Testis (tissue), 2 donors: Measurements from ENCODE around the gene TTC36.

Experiments
- CTCF ChIP-seq, 3 experiments: fragments of 450-650 bp in 2 of 3; fragments of 200-600 bp in 1 of 3; sonication (generic) in 1 of 3; IDR thresholded peaks; one replicate each; pipeline ENCODE4 v1.5.1; 2016 to 2019; ENCODE audit warnings: antibody characterized with exemption in 3 of 3, mild to moderate bottlenecking in 2 of 3, moderate library complexity in 1 of 3
- POLR2A ChIP-seq: fragments of 450-650 bp; IDR thresholded peaks from one replicate; pipeline ENCODE4 v1.6.1; 2017; ENCODE audit warnings: antibody characterized with exemption, mild to moderate bottlenecking, moderate library complexity

DNA sequence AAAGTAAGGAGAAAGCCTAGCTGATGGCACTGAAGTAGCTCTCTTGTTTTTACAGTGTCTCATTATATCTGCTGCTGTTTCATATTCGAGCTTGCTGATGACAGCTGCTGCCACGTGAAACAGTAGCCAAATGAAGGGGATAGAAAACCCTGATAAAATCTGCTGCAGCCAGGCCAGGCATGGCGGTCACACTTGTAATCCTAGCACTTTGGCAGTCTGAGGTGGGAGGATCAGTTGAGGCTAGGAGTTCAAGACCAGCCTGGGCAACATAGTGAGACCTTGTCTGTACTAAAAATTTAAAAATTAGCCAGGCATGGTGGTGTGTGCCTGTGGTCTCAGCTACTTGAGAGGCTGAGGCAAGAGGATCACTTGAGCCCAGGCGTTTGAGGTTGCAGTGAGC is 25.1 kb downstream of the TTC36 start:
- TF ChIP-seq CTCF (IDR thresholded peaks at IDR 0.05) = no peak
- TF ChIP-seq POLR2A = no peak
